Psoas muscle (tissue), 8 donors: ENCODE measurements around the gene CYP2W1. TPM values are rescaled to one million over a fixed set of nuclear protein-coding genes. Genes with fewer than 3 reads are reported as not detected.

Experiments used
- ATAC-seq, 4 donors: fragments of 200-7000 bp; cut with Tn5 transposase; one replicate each; pipeline ENCODE4 v1.9.1; 2020; ENCODE audit warnings: moderate library complexity in 3 of 4, mild to moderate bottlenecking in 2 of 4
- DNase-seq, 2 donors: peaks; one replicate each; pipeline ENCODE4 v3.0.0-alpha.2; 2020
- H3K27ac ChIP-seq: fragments of 200-600 bp; one replicate; pipeline ENCODE4 v1.8.0; 2022
- H3K27me3 ChIP-seq, 3 donors: fragments of 200-600 bp in 1 of 3; one replicate each; pipeline versions ENCODE4 v1.6.1 to v1.8.0; 2013 to 2022; ENCODE audit warnings: low read length in 2 of 3, mild to moderate bottlenecking in 2 of 3, moderate library complexity in 1 of 3; ENCODE audit not compliant: insufficient read depth in 3 of 3
- H3K36me3 ChIP-seq, 2 donors: fragments of 200-600 bp in 1 of 2; one replicate each; pipeline versions ENCODE4 v1.6.1 to v1.8.0; 2013 to 2022; ENCODE audit warnings: low read depth in 1 of 2, mild to moderate bottlenecking in 1 of 2, moderate library complexity in 1 of 2; ENCODE audit not compliant: insufficient read depth in 1 of 2
- H3K4me1 ChIP-seq: fragments of 200-600 bp; one replicate; pipeline ENCODE4 v1.8.0; 2022
- H3K4me3 ChIP-seq: fragments of 200-600 bp; one replicate; pipeline ENCODE4 v1.8.0; 2022; ENCODE audit warnings: mild to moderate bottlenecking
- H3K9me3 ChIP-seq: fragments of 200-600 bp; one replicate; pipeline ENCODE4 v1.8.0; 2022
- CTCF ChIP-seq: fragments of 200-600 bp; IDR thresholded peaks from one replicate; pipeline ENCODE4 v1.8.0; 2022; ENCODE audit warnings: antibody characterized with exemption
- WGBS, 3 donors: extraction: QIAGEN DNeasy Blood & Tissue Kit; methylation state at CpG; one replicate each; pipeline versions ENCODE4 v1.1.6 to v1.1.7; 2013; 5-methylcytosine and 5-hydroxymethylcytosine counted together
- intact Hi-C, 2 donors: fragments of 100-400 bp; cut with DNase I; formaldehyde crosslinking; loops; one replicate each; pipeline versions ENCODE4 v1.11.0 to v1.14.2; 2022
- polyA plus RNA-seq, 3 donors: library from polyadenylated mRNA; stranded (reverse); fragments of 200-250 nt; gene quantifications; one replicate each; pipeline ENCODE4 v1.2.3, GENCODE V29; 2013
- total RNA-seq, 4 donors: library from RNA; stranded (reverse); fragmentation: NEBNext Ultra II Directional in 2 of 4; extraction: Animal tissue kit (Norgen Biotek cat#: 25700) in 2 of 4; gene quantifications; one replicate each; pipeline versions ENCODE4 v1.2.1 to v1.2.4, GENCODE V29; 2021 to 2023
- donor health status: healthy with polysubstance abuse.
- donor health status: DM: no; HTN: no; CAD: no; lungs with moderate emphysema.
- donor health status: Bipolar disorder and iron deficiency.
- donor health status: healthy.
- donor health status: DM: yes; HTN: yes; CAD: no.
- donor health status: DM: no; HTN: no; CAD: no.
- donor health status: DM: no; HTN: no; CAD: no.
- donor health status: DM: yes; HTN: yes; CAD: no.

CYP2W1 gene
- total and polyA plus RNA-seq, 7 donors = not detected

GRCh38 chr7:1021366-1021765 is 38.4 kb downstream of the CYP2W1 start:
- intact Hi-C loops = no loop called here
- H3K4me1 ChIP-seq = peaks cover 26% of the 10 kb centered on the region

GRCh38 chr7:1021931-1022330 is 39.0 kb downstream of the CYP2W1 start:
- Histone ChIP-seq H3K4me1 (peaks cover 26% of the 10 kb centered on the region), H3K36me3 (no peaks in the 10 kb centered on the region), H3K9me3 (no peaks in the 10 kb centered on the region), H3K27me3 (no peaks in the 10 kb centered on the region), H3K27ac (no peak overlapping the region), H3K4me3 (no peak overlapping the region)
- ATAC-seq (no peak), DNase-seq (peak; percentile 2 to 48)
- 91 to 94% (median 93%) methylated on average over 25 of the region's 25 CpGs for WGBS, 3 donors
- no peak for TF ChIP-seq CTCF
- intact Hi-C loops = no loop called here

More at GRCh38 chr7:1021366-1021765, 38.4 kb downstream of the CYP2W1 start:
- 51 to 64% (median 55%) methylated on average over 7 of the region's 7 CpGs for WGBS, 3 donors
- Histone ChIP-seq H3K4me3 (no peak overlapping the region), H3K36me3 (no peaks in the 10 kb centered on the region), H3K27me3 (no peaks in the 10 kb centered on the region), H3K27ac (no peak overlapping the region), H3K9me3 (no peaks in the 10 kb centered on the region)
- DNase-seq (peak; percentile 6 to 54), ATAC-seq (peak; percentile 34 to 58 (median 50))
- no peak for TF ChIP-seq CTCF

- WGBS, 3 donors = 95 to 96% (median 96%) methylated on average over 17 of the region's 17 CpGs
- no peak for TF ChIP-seq CTCF
- DNase-seq (peak in 1 of 2 donors; percentile 12), ATAC-seq (no peak)
- peaks cover 30% of the 10 kb centered on the region for H3K4me1 ChIP-seq
- H3K27ac ChIP-seq = no peak overlapping the region
- H3K9me3 ChIP-seq = no peaks in the 10 kb centered on the region
- intact Hi-C loops = no loop called here
- H3K27me3 ChIP-seq = no peaks in the 10 kb centered on the region
- H3K4me3 ChIP-seq = no peak overlapping the region
- no peaks in the 10 kb centered on the region for H3K36me3 ChIP-seq
Measured at GRCh38 chr7:1022356-1022755, 39.4 kb downstream of the CYP2W1 start.

DNA sequence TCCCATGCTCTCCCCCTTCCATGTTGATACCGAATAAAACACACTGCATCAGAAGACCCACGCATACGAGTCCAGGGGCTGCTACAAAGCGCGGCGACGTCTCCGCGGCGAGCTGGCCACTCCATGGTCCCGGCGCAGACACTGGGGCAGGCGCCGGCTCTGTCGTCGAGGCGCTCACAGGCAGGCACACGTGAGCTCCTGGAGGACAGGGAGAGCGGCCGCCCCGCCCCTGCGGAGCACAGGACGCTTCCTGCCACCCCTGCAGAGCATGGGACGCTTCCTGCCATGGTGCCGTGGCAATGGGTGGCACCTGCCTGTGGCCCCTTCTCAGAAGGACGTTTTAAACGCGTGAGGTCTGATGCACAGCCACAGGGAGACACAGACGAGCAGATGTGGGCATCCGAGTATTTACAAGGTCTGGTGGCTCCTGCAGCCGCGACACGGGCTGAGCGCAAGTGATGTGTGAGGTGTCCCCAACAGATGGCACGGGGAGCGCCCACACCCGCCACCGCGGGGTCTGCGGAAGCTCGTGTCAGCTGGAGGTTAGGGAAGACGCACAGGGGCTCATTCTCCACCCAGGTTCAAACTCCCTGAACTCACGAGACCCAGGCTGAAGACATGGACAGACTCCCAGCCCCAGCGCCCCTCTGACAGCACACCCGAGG is 40.0 kb downstream of the CYP2W1 start:
- H3K27me3 ChIP-seq = no peaks in the 10 kb centered on the region
- H3K36me3 ChIP-seq = no peaks in the 10 kb centered on the region
- no peaks in the 10 kb centered on the region for H3K9me3 ChIP-seq
- H3K4me1 ChIP-seq = peaks cover 34% of the 10 kb centered on the region
- no peak overlapping the region for H3K27ac ChIP-seq
- no peak for TF ChIP-seq CTCF
- no peak overlapping the region for H3K4me3 ChIP-seq
- DNase-seq = peak in 1 of 2 donors; percentile 43
- intact Hi-C loops = no loop called here
- 93 to 95% (median 93%) methylated on average over 45 of the region's 45 CpGs for WGBS, 3 donors
- no peak for ATAC-seq
